ENCODE measurements around the gene SRGAP3.

SRGAP3 gene

DNA sequence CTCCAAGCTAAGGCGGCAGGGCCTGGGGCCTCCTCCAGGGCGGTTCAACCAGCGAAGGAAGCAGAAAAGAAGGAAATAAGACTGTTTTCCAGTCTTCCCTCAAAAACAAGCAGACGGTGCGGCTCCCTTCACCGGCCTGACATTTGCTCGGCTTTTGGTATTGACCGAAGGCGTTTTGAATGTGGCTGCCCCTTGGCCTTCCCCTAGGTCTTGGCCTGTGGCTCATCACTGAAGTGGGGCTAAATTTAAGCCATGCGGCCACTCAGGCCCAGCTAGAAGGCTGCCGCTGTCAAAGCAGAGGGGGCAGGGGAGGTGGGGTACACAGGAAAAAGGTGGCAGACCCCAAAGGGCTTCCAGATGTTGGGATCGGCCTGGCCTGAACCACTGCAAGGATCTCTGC lies 86.2 kb downstream of the SRGAP3 start:
- DNase-seq (ENCODE audit: low spot score), result no peak
- Histone ChIP-seq H3K4me3 (no peak overlapping the region), H3K27ac (no peak overlapping the region)
- TF ChIP-seq, protein P1, sequence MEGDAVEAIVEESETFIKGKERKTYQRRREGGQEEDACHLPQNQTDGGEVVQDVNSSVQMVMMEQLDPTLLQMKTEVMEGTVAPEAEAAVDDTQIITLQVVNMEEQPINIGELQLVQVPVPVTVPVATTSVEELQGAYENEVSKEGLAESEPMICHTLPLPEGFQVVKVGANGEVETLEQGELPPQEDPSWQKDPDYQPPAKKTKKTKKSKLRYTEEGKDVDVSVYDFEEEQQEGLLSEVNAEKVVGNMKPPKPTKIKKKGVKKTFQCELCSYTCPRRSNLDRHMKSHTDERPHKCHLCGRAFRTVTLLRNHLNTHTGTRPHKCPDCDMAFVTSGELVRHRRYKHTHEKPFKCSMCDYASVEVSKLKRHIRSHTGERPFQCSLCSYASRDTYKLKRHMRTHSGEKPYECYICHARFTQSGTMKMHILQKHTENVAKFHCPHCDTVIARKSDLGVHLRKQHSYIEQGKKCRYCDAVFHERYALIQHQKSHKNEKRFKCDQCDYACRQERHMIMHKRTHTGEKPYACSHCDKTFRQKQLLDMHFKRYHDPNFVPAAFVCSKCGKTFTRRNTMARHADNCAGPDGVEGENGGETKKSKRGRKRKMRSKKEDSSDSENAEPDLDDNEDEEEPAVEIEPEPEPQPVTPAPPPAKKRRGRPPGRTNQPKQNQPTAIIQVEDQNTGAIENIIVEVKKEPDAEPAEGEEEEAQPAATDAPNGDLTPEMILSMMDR (IDR thresholded peaks at IDR 0.05), result no peak

DNA sequence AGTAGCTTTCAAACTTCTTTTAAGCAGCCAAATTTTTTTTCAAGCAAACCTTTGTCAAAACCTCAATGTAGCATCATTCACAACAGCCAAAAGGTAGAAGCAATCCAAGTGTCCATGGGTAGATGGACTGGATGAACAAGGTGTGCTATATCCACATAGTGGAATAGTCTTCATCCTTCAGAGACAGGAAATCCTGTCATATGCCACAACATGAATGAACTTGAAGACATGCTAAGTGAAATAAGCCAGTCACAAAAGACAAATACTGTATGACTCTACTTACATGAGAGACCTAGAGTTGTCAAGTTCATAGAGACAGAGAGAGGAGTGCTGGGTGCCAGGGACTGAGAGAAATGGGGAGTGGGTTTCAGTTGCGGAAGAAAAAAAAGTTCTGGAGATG lies 87.6 kb downstream of the SRGAP3 start:
- H3K27ac ChIP-seq, result no peak overlapping the region
- DNase-seq (ENCODE audit: low spot score), result no peak

DNA sequence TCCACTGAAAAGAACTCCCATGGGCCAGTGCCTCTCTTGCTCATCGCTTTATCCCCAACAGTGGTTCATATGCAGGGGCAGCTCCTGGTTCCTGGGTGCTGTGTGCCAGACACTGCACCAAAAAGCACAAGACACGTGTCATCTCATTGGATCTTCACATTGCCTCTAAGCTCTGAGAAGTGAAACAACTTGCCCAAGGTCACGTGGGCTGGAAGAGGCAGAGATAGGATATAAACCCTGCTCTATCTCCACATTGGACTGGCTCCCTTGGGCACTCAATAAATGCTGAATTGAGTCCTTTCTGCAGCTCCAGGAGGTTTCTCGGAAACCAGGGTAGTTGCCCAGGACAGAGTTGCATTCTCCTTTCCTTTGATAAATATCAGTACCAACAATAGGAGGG lies 88.1 kb downstream of the SRGAP3 start:
- Histone ChIP-seq H3K27ac (no peak overlapping the region), H3K4me3 (no peak overlapping the region)
- no peak for DNase-seq (ENCODE audit: low spot score)
- TF ChIP-seq, protein P1 (IDR thresholded peaks at IDR 0.05), result no peak

More for the DNA sequence above, 87.6 kb downstream of the SRGAP3 start:
- TF ChIP-seq, protein P1 (IDR thresholded peaks at IDR 0.05), result no peak
- no peak overlapping the region for H3K4me3 ChIP-seq

DNA sequence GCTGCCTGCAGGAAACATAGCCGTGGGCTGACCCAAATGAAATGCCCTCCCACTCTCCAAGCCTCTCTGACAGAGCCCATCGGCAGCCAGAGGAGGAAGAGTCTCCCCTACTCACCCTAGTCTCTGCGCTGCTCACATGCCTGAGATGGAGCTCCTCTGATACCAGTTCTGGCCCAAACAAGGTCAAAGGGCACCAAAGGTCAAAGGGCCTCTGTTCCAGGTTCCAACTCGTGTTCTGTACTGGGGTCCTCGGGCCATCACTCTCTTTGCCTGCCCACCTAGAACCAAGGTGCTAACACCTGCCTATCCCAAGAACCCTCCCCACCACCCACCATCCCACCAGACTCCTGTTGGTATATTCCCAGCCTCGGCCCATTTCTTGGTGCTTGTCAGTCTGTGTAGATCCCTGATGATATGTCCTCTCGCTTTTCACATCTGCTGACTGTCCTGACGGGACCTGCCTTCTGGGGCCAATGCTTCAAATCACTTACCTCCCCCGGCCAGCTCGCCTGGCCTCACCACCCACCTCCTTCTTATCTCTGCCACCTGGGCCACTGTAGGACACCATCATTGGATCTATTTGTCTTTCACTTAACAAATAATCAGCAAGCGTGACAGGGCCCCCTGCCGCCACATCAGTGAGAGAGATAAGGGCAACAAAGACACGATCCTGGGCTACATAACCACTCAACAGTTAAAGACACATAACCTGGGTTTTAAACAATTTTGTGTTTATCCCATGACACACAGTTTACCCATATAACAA lies 90.4 kb downstream of the SRGAP3 start:
- Histone ChIP-seq H3K4me3 (no peak overlapping the region), H3K27ac (no peak overlapping the region)
- TF ChIP-seq, protein P1 (IDR thresholded peaks at IDR 0.05), result no peak
- no peak for DNase-seq (ENCODE audit: low spot score)

DNA sequence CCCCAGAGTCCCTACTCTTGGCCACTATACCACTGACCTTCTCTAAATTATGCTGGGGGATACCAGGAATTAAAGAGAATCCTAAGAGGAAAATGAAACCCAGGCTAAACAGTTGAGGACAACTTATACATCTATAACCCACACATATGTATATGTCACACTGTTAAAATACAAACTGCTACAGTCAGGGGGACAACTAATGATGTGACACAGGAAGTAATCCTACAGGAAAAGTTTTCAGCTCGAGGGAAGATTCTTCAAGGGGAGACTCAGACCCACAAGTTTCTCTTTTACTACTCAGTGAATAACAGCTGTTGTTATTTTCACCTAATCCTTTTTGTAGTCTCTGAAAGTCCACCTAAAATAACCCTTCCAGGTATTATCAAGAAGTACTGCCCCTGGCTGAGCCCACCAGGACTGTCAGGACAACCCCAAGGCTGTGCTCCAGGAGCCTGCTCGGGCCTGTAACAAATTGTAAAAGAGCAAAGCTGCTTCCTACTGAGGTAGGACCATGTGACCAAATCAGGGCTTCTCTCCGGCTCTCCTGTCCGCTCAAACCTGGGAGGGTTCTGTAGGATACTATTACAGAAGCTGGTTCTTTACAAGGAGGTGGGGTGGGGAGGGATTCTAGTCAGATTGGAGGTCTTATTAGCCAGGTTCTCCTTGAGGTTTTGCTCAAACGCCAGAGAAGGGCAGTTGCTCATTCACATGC lies 91.6 kb downstream of the SRGAP3 start:
- TF ChIP-seq, protein P1 (IDR thresholded peaks at IDR 0.05), result no peak
- no peak for DNase-seq (ENCODE audit: low spot score)
- Histone ChIP-seq H3K4me3 (no peak overlapping the region), H3K27ac (no peak overlapping the region)

DNA sequence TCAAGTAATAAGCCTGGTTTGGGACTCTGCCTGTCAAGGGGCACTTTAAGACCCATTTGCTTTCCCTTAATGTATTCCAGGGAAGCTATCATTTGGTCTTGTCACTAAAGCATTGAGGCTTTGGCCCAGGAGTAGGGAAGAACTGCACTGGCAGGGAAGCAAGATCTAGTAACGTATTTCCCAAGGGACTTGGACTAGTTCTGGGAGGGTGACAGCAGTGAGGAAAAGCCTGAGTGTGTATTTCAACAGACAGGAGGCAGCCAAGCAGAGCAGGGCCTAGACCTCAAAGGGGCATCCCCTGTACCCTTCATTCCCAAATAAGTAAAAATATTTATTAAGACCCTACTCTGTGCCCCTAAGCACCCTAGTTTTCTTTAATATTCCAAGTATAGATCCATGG lies 92.8 kb downstream of the SRGAP3 start:
- no peak for DNase-seq (ENCODE audit: low spot score)
- TF ChIP-seq, protein P1 (IDR thresholded peaks at IDR 0.05), result no peak
- H3K27ac ChIP-seq, result no peak overlapping the region

DNA sequence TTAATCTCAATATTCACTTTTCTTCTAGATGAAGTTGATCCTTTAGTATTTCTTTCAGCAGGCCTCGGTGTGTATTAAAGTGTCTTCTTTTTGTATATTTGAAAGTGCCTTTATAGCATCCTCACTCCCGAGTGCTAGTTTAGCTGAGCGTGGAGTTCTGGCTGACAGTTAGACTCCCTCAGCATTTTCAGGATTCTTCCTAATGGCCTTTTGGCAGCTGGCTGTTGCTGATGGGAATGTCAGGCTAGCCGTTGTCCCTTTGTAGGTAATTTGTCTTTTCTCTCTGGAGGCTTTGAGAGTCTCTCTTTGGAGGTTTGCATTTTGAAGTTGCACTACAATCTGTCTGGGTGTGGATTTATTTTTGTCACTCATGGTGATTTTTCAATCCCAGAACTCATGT lies 94.4 kb downstream of the SRGAP3 start:
- TF ChIP-seq, protein P1 (IDR thresholded peaks at IDR 0.05), result no peak
- H3K4me3 ChIP-seq, result no peak overlapping the region
- no peak for DNase-seq (ENCODE audit: low spot score)
- H3K27ac ChIP-seq, result no peak overlapping the region

More for the DNA sequence above, 92.8 kb downstream of the SRGAP3 start:
- H3K4me3 ChIP-seq, result no peak overlapping the region
